Activated CD8-positive, alpha-beta memory T cell treated with anti-CD3 and anti-CD28 coated beads, Interleukin-2, amount 50 U/mL, for 24 hours (primary cell): ENCODE data around the gene SREK1.
"Not testable (repeated sequence)": the region's sequence is repeated elsewhere in the genome, so short reads cannot be mapped to it uniquely, and the experiment has no call there.

Source experiments
- DNase-seq: peaks from one replicate; pipeline ENCODE4 v3.0.0-alpha.2; 2020; ENCODE audit errors: extremely low read depth

Gene SREK1

GRCh38 chr5:66222455-66222854 is 78.4 kb downstream of the SREK1 start:
- DNase-seq, result no peak

DNA sequence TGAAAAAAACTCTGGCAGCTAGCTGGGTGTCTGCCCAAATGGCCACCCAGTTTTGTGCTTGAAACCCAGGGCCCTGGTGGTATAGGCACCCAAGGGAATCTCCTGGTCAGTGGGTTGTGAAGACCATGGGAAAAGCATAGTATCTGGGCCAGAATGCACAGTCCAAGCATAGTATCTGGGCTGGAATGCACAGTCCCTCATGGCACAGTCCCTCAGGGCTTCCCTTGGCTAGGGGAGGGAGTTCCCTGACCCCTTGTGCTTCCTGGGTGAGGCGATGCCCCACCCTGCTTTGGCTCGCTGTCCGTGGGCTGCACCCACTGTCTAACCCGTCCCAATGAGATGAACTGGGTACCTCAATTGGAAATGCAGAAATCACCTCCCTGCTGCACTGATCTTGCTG is 78.8 kb downstream of the SREK1 start:
- not testable (repeated sequence) for DNase-seq

GRCh38 chr5:66223637-66224036 is 79.5 kb downstream of the SREK1 start:
- no peak for DNase-seq

DNA sequence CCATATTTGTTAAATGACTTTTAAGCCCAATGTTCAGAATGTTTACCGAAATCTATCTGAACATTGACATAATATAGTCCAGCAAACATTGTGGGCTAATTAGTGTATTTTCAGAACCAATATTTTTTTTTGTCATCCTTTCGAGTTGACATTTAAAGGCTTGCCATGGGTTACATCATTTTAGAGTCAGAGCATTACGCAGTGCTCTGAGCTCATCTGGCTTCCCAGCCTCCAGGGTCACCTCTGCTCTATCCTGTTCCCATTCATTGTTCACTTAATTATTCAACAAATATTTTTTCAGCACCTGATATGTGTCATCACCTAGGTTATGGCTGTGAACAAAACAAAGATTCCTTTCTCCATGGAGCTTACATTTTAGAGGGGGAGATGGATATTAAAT is 80.2 kb downstream of the SREK1 start:
- DNase-seq, result no peak

DNA sequence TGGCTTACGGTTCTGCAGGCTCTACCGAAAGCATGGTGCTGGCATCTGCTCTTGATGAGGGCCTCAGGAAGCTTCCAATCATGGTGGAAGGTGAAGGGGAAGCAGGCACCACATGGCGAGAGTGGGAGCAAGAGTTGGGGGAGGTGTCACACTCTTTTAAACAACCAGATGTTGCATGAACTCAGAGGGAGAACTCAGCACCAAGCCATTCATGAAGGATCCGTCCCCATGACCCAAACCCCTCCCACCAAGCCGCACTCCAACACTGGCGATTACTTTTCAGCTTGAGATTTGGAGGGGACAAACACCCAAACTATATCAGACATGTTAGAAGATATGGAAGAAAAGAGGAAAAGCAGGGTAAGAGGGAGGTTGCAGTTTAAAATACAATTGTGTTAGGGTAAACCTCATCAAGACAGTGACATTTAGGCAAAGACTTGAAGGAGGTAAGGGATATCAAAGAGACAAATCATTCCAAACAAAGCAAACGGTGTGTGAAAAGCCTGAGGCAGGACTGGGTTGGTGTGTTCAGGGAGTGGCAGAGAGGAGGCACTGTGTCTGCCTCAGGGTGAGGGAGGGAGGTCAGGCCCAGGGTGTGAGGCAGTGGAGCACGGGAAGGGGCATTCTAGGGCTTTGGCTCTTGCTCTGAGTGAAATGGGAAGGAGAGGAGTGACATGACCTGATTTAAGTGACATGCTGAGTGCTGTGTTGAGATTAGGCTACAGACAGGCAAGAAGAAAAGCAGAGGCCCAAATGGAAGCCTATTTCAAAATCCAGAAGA is 80.9 kb downstream of the SREK1 start:
- DNase-seq, result no peak

- DNase-seq, result no peak
These were observed 86.5 kb downstream of the SREK1 start for GRCh38 chr5:66230551-66230950.

DNA sequence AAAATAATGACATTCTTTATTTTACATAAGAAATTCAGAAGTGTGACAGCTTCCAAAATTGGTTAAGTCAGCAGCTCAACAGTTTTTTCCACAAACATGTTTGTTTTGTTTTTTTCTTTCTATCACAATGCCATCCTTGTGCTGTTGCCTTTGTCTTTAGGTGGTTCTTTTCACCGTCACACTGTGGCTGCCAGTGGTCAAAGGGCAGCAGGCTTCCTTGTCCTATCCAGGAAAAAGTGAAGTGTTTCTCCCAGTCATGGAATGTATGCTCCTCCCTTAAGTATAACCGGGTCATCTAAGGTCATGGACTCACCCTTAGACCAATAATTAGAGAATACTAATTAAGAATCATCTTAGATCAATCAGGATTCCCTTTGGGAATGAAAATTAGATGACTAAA is 87.4 kb downstream of the SREK1 start:
- no peak for DNase-seq

- DNase-seq, result no peak
These were observed 88.2 kb downstream of the SREK1 start for GRCh38 chr5:66232275-66232674.

- DNase-seq, result no peak
These were observed 88.8 kb downstream of the SREK1 start for GRCh38 chr5:66232706-66233445.
